Mesenchymal stem cell (in vitro differentiated cells and primary cell): Measurements from ENCODE around the gene SKA3.
"Not testable (repeated sequence)": the region's sequence is repeated elsewhere in the genome, so short reads cannot be mapped to it uniquely, and the experiment has no call there.

ENCODE experiments used
- DNase-seq: peaks from one replicate; pipeline ENCODE4 v3.0.0-alpha.2; 2013
- H2AFZ ChIP-seq: one replicate; pipeline ENCODE4 v1.6.1; 2013; ENCODE audit warnings: low read depth, mild to moderate bottlenecking, control low read depth, inconsistent platforms, low read length, moderate library complexity
- H2AK5ac ChIP-seq: 2 replicates; pipeline ENCODE4 v1.6.1; 2013; ENCODE audit warnings: low read length, moderate library complexity, mild to moderate bottlenecking, inconsistent platforms; ENCODE audit not compliant: severe bottlenecking
- H2BK120ac ChIP-seq: one replicate; pipeline ENCODE4 v1.6.1; 2013; ENCODE audit warnings: low read depth, mild to moderate bottlenecking, inconsistent platforms, low read length, moderate library complexity
- H2BK12ac ChIP-seq, 2 experiments: one replicate each; pipeline ENCODE4 v1.6.1; 2013; ENCODE audit warnings: inconsistent platforms in 2 of 2, low read length in 2 of 2, mild to moderate bottlenecking in 2 of 2, moderate library complexity in 2 of 2, control low read depth in 1 of 2
- H2BK15ac ChIP-seq: one replicate; pipeline ENCODE4 v1.6.1; 2013; ENCODE audit warnings: mild to moderate bottlenecking, low read depth, inconsistent platforms; ENCODE audit not compliant: poor library complexity, severe bottlenecking
- H2BK5ac ChIP-seq: 2 replicates; pipeline ENCODE4 v1.6.1; 2013; ENCODE audit warnings: low read depth, mild to moderate bottlenecking, low read length, control low read depth, inconsistent platforms; ENCODE audit not compliant: poor library complexity, severe bottlenecking
- H3K14ac ChIP-seq, 2 experiments: one replicate each; pipeline ENCODE4 v1.6.1; 2013; ENCODE audit warnings: inconsistent platforms in 2 of 2, low read length in 2 of 2, control low read depth in 1 of 2, mild to moderate bottlenecking in 1 of 2, moderate library complexity in 1 of 2
- H3K18ac ChIP-seq, 2 experiments: one replicate each; pipeline ENCODE4 v1.6.1; 2013; ENCODE audit warnings: inconsistent platforms in 2 of 2, low read length in 2 of 2, control low read depth in 1 of 2, low read depth in 1 of 2, mild to moderate bottlenecking in 1 of 2
- H3K23ac ChIP-seq, 2 experiments: one replicate each; pipeline ENCODE4 v1.6.1; 2013; ENCODE audit warnings: inconsistent platforms in 2 of 2, low read length in 2 of 2, mild to moderate bottlenecking in 2 of 2, moderate library complexity in 2 of 2, control low read depth in 1 of 2
- H3K27ac ChIP-seq: 2 replicates; pipeline ENCODE4 v1.5.1; 2013; ENCODE audit warnings: mild to moderate bottlenecking, moderate library complexity, low read length, control low read depth, inconsistent platforms; ENCODE audit not compliant: poor library complexity, severe bottlenecking
- H3K27me3 ChIP-seq, 2 experiments: 2 replicates each; pipeline versions ENCODE4 v1.6.1 to v1.7.0; 2013; ENCODE audit warnings: low read length in 2 of 2, mild to moderate bottlenecking in 2 of 2, moderate library complexity in 2 of 2, control low read depth in 1 of 2, inconsistent platforms in 1 of 2; ENCODE audit not compliant: control insufficient read depth in 1 of 2, insufficient read depth in 1 of 2
- H3K36me3 ChIP-seq, 2 experiments: 2 replicates each; pipeline versions ENCODE4 v1.6.1 to v1.7.0; 2013; ENCODE audit warnings: low read length in 2 of 2, control low read depth in 1 of 2, inconsistent platforms in 1 of 2, low read depth in 1 of 2, mild to moderate bottlenecking in 1 of 2; ENCODE audit not compliant: insufficient read depth in 2 of 2, control insufficient read depth in 1 of 2
- H3K4ac ChIP-seq, 2 experiments: one replicate each; pipeline ENCODE4 v1.6.1; 2013; ENCODE audit warnings: inconsistent platforms in 2 of 2, low read length in 2 of 2, mild to moderate bottlenecking in 2 of 2, moderate library complexity in 2 of 2, control low read depth in 1 of 2, low read depth in 1 of 2
- H3K4me1 ChIP-seq: 2 replicates; pipeline ENCODE4 v1.6.1; 2013; ENCODE audit warnings: low read depth, low read length, control low read depth; ENCODE audit not compliant: control insufficient read depth, insufficient read depth
- H3K4me2 ChIP-seq: 2 replicates; pipeline ENCODE4 v1.6.1; 2013; ENCODE audit warnings: low read length, mild to moderate bottlenecking, inconsistent platforms; ENCODE audit not compliant: poor library complexity, severe bottlenecking
- H3K4me3 ChIP-seq, 2 experiments: 2 replicates each; pipeline versions ENCODE4 v1.5.1 to v1.7.0; 2013; ENCODE audit warnings: low read length in 2 of 2, mild to moderate bottlenecking in 2 of 2, control low read depth in 1 of 2, low read depth in 1 of 2; ENCODE audit not compliant: insufficient read depth in 1 of 2
- H3K79me1 ChIP-seq: replicated peaks from 2 replicates; pipeline ENCODE4 v1.6.1; 2013; ENCODE audit warnings: mild to moderate bottlenecking, control low read depth, low read length, inconsistent platforms; ENCODE audit not compliant: poor library complexity, severe bottlenecking
- H3K9ac ChIP-seq: 2 replicates; pipeline ENCODE4 v1.7.0; 2013; ENCODE audit warnings: mild to moderate bottlenecking, low read length, moderate library complexity
- H3K9me3 ChIP-seq: 2 replicates; pipeline ENCODE4 v1.7.0; 2013; ENCODE audit warnings: mild to moderate bottlenecking, low read length; ENCODE audit not compliant: control insufficient read depth
- H4K8ac ChIP-seq: one replicate; pipeline ENCODE4 v1.6.1; 2013; ENCODE audit warnings: inconsistent platforms, mild to moderate bottlenecking, low read length, moderate library complexity
- H4K91ac ChIP-seq: one replicate; pipeline ENCODE4 v1.6.1; 2013; ENCODE audit warnings: mild to moderate bottlenecking, low read length, inconsistent platforms
- WGBS: methylation state at CpG from one replicate; pipeline ENCODE4 v1.1.7; 2013; ENCODE audit warnings: mixed read lengths; 5-methylcytosine and 5-hydroxymethylcytosine counted together

The SKA3 gene

DNA sequence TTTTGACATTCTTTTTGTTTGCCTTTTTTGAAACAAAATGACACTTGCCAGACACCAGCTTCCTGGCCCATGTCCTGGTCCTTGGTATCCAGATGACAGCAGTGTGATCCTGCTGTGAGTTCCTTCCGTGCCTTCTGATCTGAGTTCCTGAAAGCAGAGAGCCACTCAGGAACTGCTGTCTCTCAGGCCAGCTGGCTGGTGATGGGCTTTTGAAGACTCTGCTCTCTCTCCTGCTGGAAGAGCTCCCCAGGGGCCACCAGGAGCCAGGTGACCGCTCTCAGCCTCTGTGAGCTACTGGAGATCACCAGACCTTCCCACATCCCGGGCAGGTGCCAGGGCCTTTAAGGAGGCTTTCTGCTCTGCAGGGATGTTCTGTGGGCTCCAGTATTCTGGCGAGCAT, 22.0 kb upstream of the SKA3 start:
- H3K36me3 ChIP-seq, H3K79me1 ChIP-seq, DNase-seq, H3K9ac ChIP-seq, H2BK120ac ChIP-seq, H4K91ac ChIP-seq, H3K4ac ChIP-seq, H2AK5ac ChIP-seq, H3K9me3 ChIP-seq, H3K4me2 ChIP-seq, H4K8ac ChIP-seq, H2BK12ac ChIP-seq, H3K27ac ChIP-seq, H3K4me1 ChIP-seq, H3K4me3 ChIP-seq, H3K14ac ChIP-seq, H3K27me3 ChIP-seq, H3K23ac ChIP-seq, H2BK15ac ChIP-seq, H2AFZ ChIP-seq, H2BK5ac ChIP-seq, H3K18ac ChIP-seq: not testable (repeated sequence)
- WGBS, result 44% methylated on average over 2 of the region's 4 CpGs

- H3K18ac ChIP-seq, H2AFZ ChIP-seq, H3K14ac ChIP-seq, H3K9me3 ChIP-seq, H4K91ac ChIP-seq, H2AK5ac ChIP-seq, H3K9ac ChIP-seq, H3K4ac ChIP-seq, H3K79me1 ChIP-seq, H3K27ac ChIP-seq, H3K27me3 ChIP-seq, H2BK5ac ChIP-seq, H3K36me3 ChIP-seq, H2BK12ac ChIP-seq, H4K8ac ChIP-seq, H2BK15ac ChIP-seq, H3K23ac ChIP-seq, H3K4me3 ChIP-seq, H3K4me1 ChIP-seq, H3K4me2 ChIP-seq, DNase-seq, H2BK120ac ChIP-seq: not testable (repeated sequence)
- WGBS, result 92% methylated on average over 5 of the region's 9 CpGs
These were observed 21.4 kb upstream of the SKA3 start for GRCh38 chr13:21197606-21198225.

GRCh38 chr13:21194756-21195155, 18.4 kb upstream of the SKA3 start:
- H2BK5ac ChIP-seq, H3K14ac ChIP-seq, H3K27ac ChIP-seq, H3K9me3 ChIP-seq, H3K4me3 ChIP-seq, H2AK5ac ChIP-seq, H3K9ac ChIP-seq, H3K4me1 ChIP-seq, H2AFZ ChIP-seq, H3K23ac ChIP-seq, H2BK120ac ChIP-seq, DNase-seq, H3K4ac ChIP-seq, H3K18ac ChIP-seq, H3K27me3 ChIP-seq, H3K79me1 ChIP-seq, H3K36me3 ChIP-seq, H2BK15ac ChIP-seq, H4K91ac ChIP-seq, H4K8ac ChIP-seq, H2BK12ac ChIP-seq, H3K4me2 ChIP-seq: not testable (repeated sequence)
- WGBS, result 100% methylated on average over 2 of the region's 2 CpGs

DNA sequence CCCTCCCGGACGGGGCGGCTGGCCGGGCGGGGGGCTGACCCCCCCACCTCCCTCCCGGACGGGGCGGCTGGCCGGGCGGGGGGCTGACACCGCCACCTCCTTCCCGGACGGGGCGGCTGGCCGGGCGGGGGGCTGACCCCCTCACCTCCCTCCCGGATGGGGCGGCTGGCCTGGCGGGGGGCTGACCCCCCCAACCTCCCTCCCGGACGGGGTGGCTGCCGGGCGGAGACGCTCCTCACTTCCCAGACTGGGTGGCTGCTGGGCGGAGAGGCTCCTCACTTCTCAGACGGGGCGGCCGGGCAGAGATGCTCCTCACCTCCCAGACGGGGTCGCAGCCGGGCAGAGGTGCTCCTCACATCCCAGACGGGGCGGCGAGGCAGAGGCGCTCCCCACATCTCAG, 10.1 kb upstream of the SKA3 start:
- H2BK12ac ChIP-seq, H2BK5ac ChIP-seq, H3K36me3 ChIP-seq, H2AK5ac ChIP-seq, H4K91ac ChIP-seq, H3K4me1 ChIP-seq, H2BK15ac ChIP-seq, H3K9ac ChIP-seq, H4K8ac ChIP-seq, H2AFZ ChIP-seq, DNase-seq, H3K4me2 ChIP-seq, H3K14ac ChIP-seq, H3K79me1 ChIP-seq, H3K18ac ChIP-seq, H3K27ac ChIP-seq, H2BK120ac ChIP-seq, H3K27me3 ChIP-seq, H3K4ac ChIP-seq, H3K23ac ChIP-seq, H3K4me3 ChIP-seq, H3K9me3 ChIP-seq: not testable (repeated sequence)
- WGBS, result 89% methylated on average over 11 of the region's 35 CpGs
